Measurements from ENCODE around the gene KRT4. TPM values are rescaled to one million over a fixed set of nuclear protein-coding genes. Genes with fewer than 3 reads are reported as not detected.

The KRT4 gene
- total and polyA plus RNA-seq, 12 donors, result 0.06 to 6.2 (median 0.61) TPM; not detected in 8

GRCh38 chr12:52832985-52833905, 19.3 kb upstream of the KRT4 start:
- TF ChIP-seq CTCF (IDR thresholded peaks at IDR 0.05), result no peak
- TF ChIP-seq POLR2A (IDR thresholded peaks at IDR 0.05), result no peak
- Histone ChIP-seq H3K36me3 (replicated peaks in 1 of 2) (no peaks in the 10 kb centered on the region), H3K27me3 (peaks cover 21% of the 10 kb centered on the region), H3K9me3 (replicated peaks in 1 of 3) (no peaks in the 10 kb centered on the region), H3K4me3 (no peak overlapping the region), H3K27ac (no peak overlapping the region), H3K4me1 (replicated peaks in 1 of 2) (no peaks in the 10 kb centered on the region)
- intact Hi-C loops (cut with DNase I), result no loop called here
- WGBS, 4 donors, result 88 to 94% (median 93%) methylated on average over 18 to 20 of the region's 20 CpGs
- no peak for DNase-seq

- no peaks in the 10 kb centered on the region for H3K4me1 ChIP-seq (replicated peaks in 1 of 2)
- TF ChIP-seq CTCF (IDR thresholded peaks at IDR 0.05), result no peak
- TF ChIP-seq POLR2A (IDR thresholded peaks at IDR 0.05), result no peak
- no peak overlapping the region for H3K27ac ChIP-seq
- no peaks in the 10 kb centered on the region for H3K9me3 ChIP-seq (replicated peaks in 1 of 3)
- H3K27me3 ChIP-seq, result peaks cover 17% of the 10 kb centered on the region
- intact Hi-C loops (cut with DNase I), result no loop called here
- DNase-seq, result no peak
- H3K36me3 ChIP-seq (replicated peaks in 1 of 2), result no peaks in the 10 kb centered on the region
- H3K4me3 ChIP-seq, result no peak overlapping the region
- 64 to 87% (median 75%) methylated on average over 3 of the region's 3 CpGs for WGBS, 4 donors
Measured at GRCh38 chr12:52832451-52832850, 18.5 kb upstream of the KRT4 start.

GRCh38 chr12:52831251-52831650, 17.3 kb upstream of the KRT4 start:
- 83 to 88% (median 85%) methylated on average over 6 to 7 of the region's 7 CpGs for WGBS, 4 donors
- TF ChIP-seq POLR2A (IDR thresholded peaks at IDR 0.05) (no peak), CTCF (IDR thresholded peaks at IDR 0.05) (no peak)
- DNase-seq, result no peak
- Histone ChIP-seq H3K4me1 (replicated peaks in 1 of 2) (no peaks in the 10 kb centered on the region), H3K36me3 (replicated peaks in 1 of 2) (no peaks in the 10 kb centered on the region), H3K27ac (no peak overlapping the region), H3K4me3 (no peak overlapping the region), H3K9me3 (replicated peaks in 1 of 3) (no peaks in the 10 kb centered on the region), H3K27me3 (peaks cover 9% of the 10 kb centered on the region)
- intact Hi-C loops (cut with DNase I), result no loop called here

GRCh38 chr12:52829986-52830770, 16.3 kb upstream of the KRT4 start:
- Histone ChIP-seq H3K27ac (no peak overlapping the region), H3K9me3 (replicated peaks in 1 of 3) (no peaks in the 10 kb centered on the region), H3K4me1 (replicated peaks in 1 of 2) (no peaks in the 10 kb centered on the region), H3K27me3 (peaks cover 6% of the 10 kb centered on the region), H3K36me3 (replicated peaks in 1 of 2) (no peaks in the 10 kb centered on the region), H3K4me3 (no peak overlapping the region)
- intact Hi-C loops (cut with DNase I), result no loop called here
- no peak for DNase-seq
- TF ChIP-seq POLR2A (IDR thresholded peaks at IDR 0.05), result no peak
- TF ChIP-seq CTCF (IDR thresholded peaks at IDR 0.05), result no peak
- WGBS, 4 donors, result 73 to 79% (median 75%) methylated on average over 4 to 8 of the region's 8 CpGs

Measured in adrenal gland (tissue), 12 donors.